Sigmoid colon (tissue), 7 donors: ENCODE measurements around the gene LIM2. TPM values are rescaled to one million over a fixed set of nuclear protein-coding genes. Genes with fewer than 3 reads are reported as not detected.

ENCODE experiments used
- DNase-seq: peaks from one replicate; pipeline ENCODE4 v3.0.0-alpha.2; 2019
- H3K27ac ChIP-seq, 4 donors: fragments of 200-600 bp; sonication (generic); one replicate each; pipeline ENCODE4 v1.5.1; 2016 to 2019; ENCODE audit warnings: mild to moderate bottlenecking in 1 of 4
- H3K27me3 ChIP-seq, 3 donors: fragments of 200-600 bp; sonication (generic); one replicate each; pipeline ENCODE4 v1.5.1; 2019; ENCODE audit warnings: mild to moderate bottlenecking in 1 of 3
- H3K36me3 ChIP-seq, 4 donors: fragments of 200-600 bp; sonication (generic); one replicate each; pipeline ENCODE4 v1.5.1; 2016 to 2019
- H3K4me1 ChIP-seq, 4 donors: fragments of 200-600 bp; sonication (generic); one replicate each; pipeline ENCODE4 v1.5.1; 2017 to 2019
- H3K4me3 ChIP-seq, 4 donors: fragments of 200-600 bp; sonication (generic); one replicate each; pipeline ENCODE4 v1.5.1; 2017 to 2019; ENCODE audit warnings: mild to moderate bottlenecking in 2 of 4, moderate library complexity in 1 of 4
- H3K9me3 ChIP-seq, 4 donors: fragments of 200-600 bp in 3 of 4; sonication (generic) in 3 of 4; one replicate each; pipeline versions ENCODE4 v1.5.1 to v1.6.1; 2013 to 2019
- CTCF ChIP-seq, 4 experiments: fragments of 450-650 bp in 3 of 4; fragments of 200-600 bp in 1 of 4; IDR thresholded peaks; one replicate each; pipeline ENCODE4 v1.5.1; 2016 to 2019; ENCODE audit warnings: antibody characterized with exemption in 4 of 4, mild to moderate bottlenecking in 3 of 4, moderate library complexity in 2 of 4
- EP300 ChIP-seq, 4 donors: sonication (generic); formaldehyde crosslinking; IDR thresholded peaks; one replicate each; pipeline ENCODE4 v1.6.1; 2017; ENCODE audit warnings: antibody characterized with exemption in 4 of 4
- POLR2A ChIP-seq, 2 donors: fragments of 450-650 bp; IDR thresholded peaks; one replicate each; pipeline ENCODE4 v1.6.1; 2016; ENCODE audit warnings: antibody characterized with exemption in 2 of 2, mild to moderate bottlenecking in 2 of 2, moderate library complexity in 2 of 2
- POLR2AphosphoS5 ChIP-seq, 4 donors: sonication (generic); formaldehyde crosslinking; IDR thresholded peaks; one replicate each; pipeline ENCODE4 v1.6.1; 2017; ENCODE audit warnings: antibody characterized with exemption in 4 of 4
- WGBS, 2 donors: extraction: QIAGEN DNeasy Blood & Tissue Kit; methylation state at CpG; one replicate each; pipeline ENCODE4 v1.1.7; 2013; 5-methylcytosine and 5-hydroxymethylcytosine counted together
- intact Hi-C: fragments of 100-400 bp; cut with DNase I; formaldehyde crosslinking; loops from one replicate; pipeline ENCODE4 v1.15.1; 2023
- polyA plus RNA-seq, 3 donors: library from polyadenylated mRNA; stranded (reverse); fragments of 200-250 nt; gene quantifications; one replicate each; pipeline ENCODE4 v1.2.3, GENCODE V29; 2013
- total RNA-seq, 4 donors: library from RNA; depleted of rRNA; stranded (reverse); fragments of >200 nt; gene quantifications; one replicate each; pipeline ENCODE4 v1.1.0, GENCODE V29; 2016
- donor health status: healthy with polysubstance abuse.
- donor health status: Bipolar disorder and iron deficiency.
- donor health status: healthy.

The LIM2 gene
- total and polyA plus RNA-seq, 7 donors = not detected

- Histone ChIP-seq H3K9me3 (no peaks in the 10 kb centered on the region), H3K27ac (peak overlapping the region in 1 of 4 donors; percentile 100), H3K27me3 (no peaks in the 10 kb centered on the region), H3K4me1 (peaks cover 0 to 37% (median 22%) of the 10 kb centered on the region in 4 donors), H3K4me3 (no peak overlapping the region), H3K36me3 (no peaks in the 10 kb centered on the region)
- intact Hi-C loops = loop anchor here (10.0 kb wide), 1 partner anchor 214 kb away; the partner anchor contains the start of gene ZNF175
- DNase-seq = no peak
- 86 to 90% methylated on average over 13 of the region's 13 CpGs for WGBS, 2 donors
- TF ChIP-seq CTCF (IDR thresholded peaks at IDR 0.05) (no peak), POLR2AphosphoS5 (IDR thresholded peaks at IDR 0.05) (no peak), POLR2A (IDR thresholded peaks at IDR 0.05) (no peak), EP300 (IDR thresholded peaks at IDR 0.05) (no peak)
These were observed 26.5 kb downstream of the LIM2 start for GRCh38 chr19:51361239-51361638.

- 96 to 97% methylated on average over 4 of the region's 4 CpGs for WGBS, 2 donors
- intact Hi-C loops = no loop called here
- H3K27ac ChIP-seq = peak overlapping the region in 2 of 4 donors; percentile 68 to 72
These were observed 28.5 kb downstream of the LIM2 start for GRCh38 chr19:51359294-51359693.

GRCh38 chr19:51357952-51358351 lies 29.8 kb downstream of the LIM2 start:
- peaks cover 0 to under 1% (median 0%) of the 10 kb centered on the region in 4 donors for H3K36me3 ChIP-seq
- H3K27me3 ChIP-seq = no peaks in the 10 kb centered on the region
- H3K4me1 ChIP-seq = peaks cover 0 to 10% (median 2%) of the 10 kb centered on the region in 4 donors
- DNase-seq = no peak
- no peaks in the 10 kb centered on the region for H3K9me3 ChIP-seq
- intact Hi-C loops = no loop called here
- WGBS, 2 donors = 90 to 91% methylated on average over 7 of the region's 7 CpGs
- H3K4me3 ChIP-seq = no peak overlapping the region
- H3K27ac ChIP-seq = no peak overlapping the region
- TF ChIP-seq CTCF (IDR thresholded peaks at IDR 0.05) (no peak), POLR2A (IDR thresholded peaks at IDR 0.05) (no peak), POLR2AphosphoS5 (IDR thresholded peaks at IDR 0.05) (no peak), EP300 (IDR thresholded peaks at IDR 0.05) (no peak)

More at GRCh38 chr19:51359294-51359693, 28.5 kb downstream of the LIM2 start:
- H3K4me1 ChIP-seq = peaks cover 0 to 22% (median 7%) of the 10 kb centered on the region in 4 donors
- DNase-seq = no peak
- TF ChIP-seq POLR2A (IDR thresholded peaks at IDR 0.05) (no peak), EP300 (IDR thresholded peaks at IDR 0.05) (no peak), POLR2AphosphoS5 (IDR thresholded peaks at IDR 0.05) (no peak), CTCF (IDR thresholded peaks at IDR 0.05) (no peak)
- H3K9me3 ChIP-seq = no peaks in the 10 kb centered on the region
- H3K4me3 ChIP-seq = no peak overlapping the region
- no peaks in the 10 kb centered on the region for H3K27me3 ChIP-seq
- no peaks in the 10 kb centered on the region for H3K36me3 ChIP-seq

GRCh38 chr19:51356159-51356801 lies 31.5 kb downstream of the LIM2 start:
- Histone ChIP-seq H3K9me3 (no peaks in the 10 kb centered on the region), H3K36me3 (peaks cover 0 to 16% (median 6%) of the 10 kb centered on the region in 4 donors), H3K27me3 (no peaks in the 10 kb centered on the region), H3K4me1 (no peaks in the 10 kb centered on the region), H3K4me3 (no peak overlapping the region), H3K27ac (no peak overlapping the region)
- intact Hi-C loops = no loop called here
- 96% methylated on average over 10 of the region's 10 CpGs for WGBS, 2 donors
- no peak for DNase-seq
- TF ChIP-seq POLR2A (IDR thresholded peaks at IDR 0.05) (no peak), CTCF (IDR thresholded peaks at IDR 0.05) (no peak), POLR2AphosphoS5 (IDR thresholded peaks at IDR 0.05) (no peak), EP300 (IDR thresholded peaks at IDR 0.05) (no peak)
